MM.1S (cell line): ENCODE measurements around the gene MAPRE3.

ENCODE experiments used
- EZH2 ChIP-seq: fragments of 300-600 bp; sonication (generic); optimal IDR thresholded peaks from 2 replicates; pipeline ENCODE3; 2017; ENCODE audit warnings: low read depth, mild to moderate bottlenecking, antibody characterized with exemption, low read length, mixed read lengths
- TF ChIP-seq, protein P1 (sequence below): fragments of 300-600 bp; sonication (generic); IDR thresholded peaks from 2 replicates; pipeline ENCODE4 v1.5.1; 2016; ENCODE audit warnings: antibody characterized with exemption, low read length, mixed read lengths

DNA sequence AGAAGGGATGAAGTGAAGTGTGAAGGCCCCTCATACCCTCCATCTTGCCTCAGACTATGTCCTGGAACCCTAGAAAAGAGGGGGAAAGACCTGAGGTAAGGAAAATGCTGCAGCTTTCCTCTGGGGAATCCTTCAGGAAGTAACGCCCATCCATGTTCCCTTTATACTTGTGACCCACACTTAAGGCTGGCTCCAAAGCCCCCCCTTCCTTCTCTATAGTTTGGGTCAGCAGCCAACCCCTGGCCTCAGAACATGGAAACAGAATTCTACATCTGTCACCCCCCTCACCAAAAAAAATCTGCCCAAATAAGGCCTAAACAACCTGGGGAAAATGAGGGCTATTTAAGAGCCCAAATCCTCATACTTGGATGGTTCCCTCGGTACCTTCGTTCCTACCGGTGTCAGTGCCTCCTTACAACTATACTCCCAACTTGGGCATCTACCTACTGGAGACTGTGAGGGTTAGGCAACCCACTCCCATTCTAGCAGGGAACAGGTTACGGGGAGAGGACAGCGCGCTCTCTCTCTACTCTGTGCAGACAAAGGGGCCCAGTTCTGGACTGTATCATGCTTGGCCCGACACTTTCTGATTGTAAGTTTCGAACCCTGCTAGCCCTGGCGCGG is 100.3 kb downstream of the MAPRE3 start:
- TF ChIP-seq, protein P1, sequence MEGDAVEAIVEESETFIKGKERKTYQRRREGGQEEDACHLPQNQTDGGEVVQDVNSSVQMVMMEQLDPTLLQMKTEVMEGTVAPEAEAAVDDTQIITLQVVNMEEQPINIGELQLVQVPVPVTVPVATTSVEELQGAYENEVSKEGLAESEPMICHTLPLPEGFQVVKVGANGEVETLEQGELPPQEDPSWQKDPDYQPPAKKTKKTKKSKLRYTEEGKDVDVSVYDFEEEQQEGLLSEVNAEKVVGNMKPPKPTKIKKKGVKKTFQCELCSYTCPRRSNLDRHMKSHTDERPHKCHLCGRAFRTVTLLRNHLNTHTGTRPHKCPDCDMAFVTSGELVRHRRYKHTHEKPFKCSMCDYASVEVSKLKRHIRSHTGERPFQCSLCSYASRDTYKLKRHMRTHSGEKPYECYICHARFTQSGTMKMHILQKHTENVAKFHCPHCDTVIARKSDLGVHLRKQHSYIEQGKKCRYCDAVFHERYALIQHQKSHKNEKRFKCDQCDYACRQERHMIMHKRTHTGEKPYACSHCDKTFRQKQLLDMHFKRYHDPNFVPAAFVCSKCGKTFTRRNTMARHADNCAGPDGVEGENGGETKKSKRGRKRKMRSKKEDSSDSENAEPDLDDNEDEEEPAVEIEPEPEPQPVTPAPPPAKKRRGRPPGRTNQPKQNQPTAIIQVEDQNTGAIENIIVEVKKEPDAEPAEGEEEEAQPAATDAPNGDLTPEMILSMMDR = no peak
- TF ChIP-seq EZH2 = no peak
